Measurements from ENCODE around the gene HEXB. TPM values are rescaled to one million over a fixed set of nuclear protein-coding genes. Genes with fewer than 3 reads are reported as not detected.

HEXB gene
- total RNA-seq: 208 and 234 TPM in 2 replicates

GRCh38 chr5:74684900-74685851, at the start of gene HEXB:
TSS of gene HEXB (plus strand) at chr5:74685233. CDS start at chr5:74685261, 28 bp downstream.

DNA sequence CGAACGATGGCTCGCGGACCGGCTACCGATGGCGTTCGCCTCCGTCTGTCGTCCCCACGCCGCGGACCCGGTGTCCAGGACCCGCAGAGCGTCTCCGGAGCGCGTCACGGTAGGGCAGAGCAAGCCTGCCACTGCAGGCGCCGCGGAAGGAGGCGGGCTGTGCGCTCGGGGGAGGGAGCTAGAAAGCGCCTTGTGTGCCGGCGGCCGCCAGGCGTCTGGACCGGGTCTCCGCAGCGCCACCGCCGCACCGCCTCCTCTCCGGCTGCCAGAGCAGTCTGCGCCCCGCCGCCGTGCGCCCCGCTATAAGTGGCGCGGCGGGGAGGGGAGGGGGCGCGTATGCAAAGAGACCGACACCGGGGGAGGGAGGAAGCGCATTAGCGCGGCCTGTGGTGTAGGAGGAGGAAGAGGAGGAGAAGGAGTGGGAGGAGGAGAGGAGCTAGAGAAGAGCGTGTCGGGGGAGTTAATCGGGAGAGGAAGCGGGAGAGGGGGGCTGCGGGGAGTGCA, 44.5 kb upstream of the HEXB start, which contains the start of gene ENC1:
ENC1 (minus strand) TSS at position 279 of the 504 bp plus-strand sequence. CDS start 4,243 bp downstream, outside the sequence.

GRCh38 chr5:74766849-74767578, 82.0 kb downstream of the HEXB start, which contains the start of the genes GFM2 and NSA2:
TSS of gene GFM2 (minus strand) at chr5:74767117. CDS start at chr5:74763742, 3,375 bp downstream.
TSS of gene NSA2 (plus strand) at chr5:74767249. CDS start at chr5:74767361, 112 bp downstream.

Other genes with a start within 250 kb of the HEXB start
- gene ENC1, start 44.5 kb upstream of the HEXB start, total RNA-seq: 8.7 and 129 TPM in 2 replicates
- 38.8 and 47.3 TPM in 2 replicates for gene GFM2, start 81.9 kb downstream of the HEXB start, total RNA-seq
- 98.0 and 118 TPM in 2 replicates for gene NSA2, start 82.0 kb downstream of the HEXB start, total RNA-seq
- gene FAM169A, start 181.2 kb downstream of the HEXB start, total RNA-seq: 9.4 and 16.4 TPM in 2 replicates